PFSK-1 (cell line): ENCODE measurements around the gene SYT13.

Experiments used
- FOXP2 ChIP-seq: optimal IDR thresholded peaks from 2 replicates; pipeline ENCODE3; 2011; ENCODE audit warnings: borderline replicate concordance, control low read depth, inconsistent platforms; ENCODE audit not compliant: insufficient read depth; ENCODE audit errors: extremely low read length, extremely low read depth
- SIN3A ChIP-seq: IDR thresholded peaks from 2 replicates; pipeline ENCODE4 v1.6.1; 2012; ENCODE audit warnings: mild to moderate bottlenecking, low read length, moderate library complexity, borderline replicate concordance; ENCODE audit not compliant: insufficient read depth
- TAF1 ChIP-seq: IDR thresholded peaks from 2 replicates; pipeline ENCODE4 v1.6.1; 2012; ENCODE audit warnings: low read length, control low read depth, borderline replicate concordance; ENCODE audit not compliant: insufficient read depth
- TF ChIP-seq, protein P1 (sequence below), 2 experiments: IDR thresholded peaks; 2 replicates each; pipeline versions ENCODE4 v1.6.1 to v1.8.0; 2011 to 2012; ENCODE audit warnings: low read depth in 2 of 2, low read length in 2 of 2, control low read depth in 1 of 2, inconsistent platforms in 1 of 2, mild to moderate bottlenecking in 1 of 2, moderate library complexity in 1 of 2; ENCODE audit not compliant: insufficient read depth in 1 of 2

DNA sequence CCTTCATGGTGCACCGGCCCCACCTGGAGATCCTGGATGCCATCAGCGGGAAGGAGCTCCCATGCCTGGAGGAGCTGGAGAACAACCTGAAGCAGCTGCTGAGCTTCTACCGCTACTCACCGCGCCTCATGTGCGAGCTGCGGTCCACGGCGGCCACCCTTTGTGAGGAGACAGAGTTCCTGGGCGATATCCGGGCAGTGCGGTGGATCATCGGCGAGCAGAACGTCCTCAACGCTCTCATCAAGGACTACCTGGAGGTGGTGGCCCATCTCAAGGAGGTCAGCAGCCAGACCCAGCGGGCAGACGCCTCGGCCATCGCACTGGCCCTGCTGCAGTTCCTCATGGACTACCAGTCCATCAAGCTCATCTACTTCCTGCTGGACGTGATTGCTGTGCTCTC, 59.2 kb downstream of the SYT13 start:
- TF ChIP-seq TAF1 (no peak), FOXP2 (no peak), SIN3A (no peak)
- TF ChIP-seq, protein P1, sequence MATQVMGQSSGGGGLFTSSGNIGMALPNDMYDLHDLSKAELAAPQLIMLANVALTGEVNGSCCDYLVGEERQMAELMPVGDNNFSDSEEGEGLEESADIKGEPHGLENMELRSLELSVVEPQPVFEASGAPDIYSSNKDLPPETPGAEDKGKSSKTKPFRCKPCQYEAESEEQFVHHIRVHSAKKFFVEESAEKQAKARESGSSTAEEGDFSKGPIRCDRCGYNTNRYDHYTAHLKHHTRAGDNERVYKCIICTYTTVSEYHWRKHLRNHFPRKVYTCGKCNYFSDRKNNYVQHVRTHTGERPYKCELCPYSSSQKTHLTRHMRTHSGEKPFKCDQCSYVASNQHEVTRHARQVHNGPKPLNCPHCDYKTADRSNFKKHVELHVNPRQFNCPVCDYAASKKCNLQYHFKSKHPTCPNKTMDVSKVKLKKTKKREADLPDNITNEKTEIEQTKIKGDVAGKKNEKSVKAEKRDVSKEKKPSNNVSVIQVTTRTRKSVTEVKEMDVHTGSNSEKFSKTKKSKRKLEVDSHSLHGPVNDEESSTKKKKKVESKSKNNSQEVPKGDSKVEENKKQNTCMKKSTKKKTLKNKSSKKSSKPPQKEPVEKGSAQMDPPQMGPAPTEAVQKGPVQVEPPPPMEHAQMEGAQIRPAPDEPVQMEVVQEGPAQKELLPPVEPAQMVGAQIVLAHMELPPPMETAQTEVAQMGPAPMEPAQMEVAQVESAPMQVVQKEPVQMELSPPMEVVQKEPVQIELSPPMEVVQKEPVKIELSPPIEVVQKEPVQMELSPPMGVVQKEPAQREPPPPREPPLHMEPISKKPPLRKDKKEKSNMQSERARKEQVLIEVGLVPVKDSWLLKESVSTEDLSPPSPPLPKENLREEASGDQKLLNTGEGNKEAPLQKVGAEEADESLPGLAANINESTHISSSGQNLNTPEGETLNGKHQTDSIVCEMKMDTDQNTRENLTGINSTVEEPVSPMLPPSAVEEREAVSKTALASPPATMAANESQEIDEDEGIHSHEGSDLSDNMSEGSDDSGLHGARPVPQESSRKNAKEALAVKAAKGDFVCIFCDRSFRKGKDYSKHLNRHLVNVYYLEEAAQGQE (IDR thresholded peaks at IDR 0.05; ENCODE audit: insufficient read depth in 1 of 2, low read depth in 2 of 2, low read length in 2 of 2): no peak
